Caki2 (cell line): ENCODE data around the gene CFAP97D2. TPM values are rescaled to one million over a fixed set of nuclear protein-coding genes. Genes with fewer than 3 reads are reported as not detected.

ENCODE experiments used
- DNase-seq: peaks from one replicate; pipeline ENCODE4 v3.0.0-alpha.2; 2015; ENCODE audit warnings: low read depth
- in situ Hi-C: cut with HindIII; loops from 2 replicates; pipeline ENCODE4 v1.10.0; 2016; ENCODE audit warnings: low sequenced_read_pairs, low pct_unique_long_range_greater_than_20kb, mixed read lengths
- total RNA-seq: library from RNA; depleted of rRNA; stranded (reverse); fragments of >200 nt; shearing (Covaris generic); gene quantifications from 2 replicates; pipeline ENCODE4 v1.2.3, GENCODE V29; 2014; ENCODE audit warnings: low replicate concordance

CFAP97D2 gene
- total RNA-seq, 1 experiment from 2014 or later, result not detected

DNA sequence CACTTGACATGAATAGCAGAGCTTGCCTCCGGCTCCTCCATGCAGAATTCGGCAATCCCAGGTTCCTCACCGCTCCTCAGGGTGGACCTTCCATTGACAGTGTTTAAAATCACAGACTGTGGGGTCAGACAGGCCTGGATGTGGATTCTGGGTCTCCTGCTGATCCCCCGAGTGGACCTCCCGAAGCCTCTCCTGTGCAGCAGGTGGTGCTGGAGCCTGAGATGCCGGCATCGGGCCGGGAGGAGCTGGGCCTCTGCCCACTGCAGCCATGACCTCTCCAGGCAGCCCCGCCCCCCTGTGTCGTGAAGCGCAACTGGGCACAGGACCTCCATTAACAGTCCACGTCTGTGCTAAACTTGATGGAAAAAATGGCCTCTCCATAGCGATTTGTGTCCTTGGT, 45.1 kb downstream of the CFAP97D2 start:
- in situ Hi-C loops, result no loop called here
- DNase-seq, result no peak

DNA sequence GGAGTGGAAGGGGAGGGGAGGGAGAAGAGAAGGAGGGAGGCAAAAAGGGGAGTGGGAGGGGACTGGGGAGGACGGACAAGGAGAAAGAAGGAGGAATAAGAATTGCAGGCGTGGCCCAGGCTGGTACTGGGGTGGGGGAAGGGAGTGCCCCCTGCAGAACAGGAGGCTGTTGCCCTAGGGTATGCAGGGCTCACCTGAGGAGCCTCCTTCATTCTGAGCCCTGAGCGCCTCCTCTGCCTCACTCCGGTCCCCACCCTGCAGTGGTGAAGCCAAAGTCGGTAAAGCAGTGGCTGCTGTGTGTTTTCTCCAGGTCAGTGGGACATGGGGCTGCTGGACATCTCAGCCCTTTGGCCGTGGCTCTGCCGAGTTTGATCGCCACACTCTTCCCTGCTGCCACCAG, 46.6 kb downstream of the CFAP97D2 start:
- no peak for DNase-seq
- in situ Hi-C loops, result no loop called here

DNA sequence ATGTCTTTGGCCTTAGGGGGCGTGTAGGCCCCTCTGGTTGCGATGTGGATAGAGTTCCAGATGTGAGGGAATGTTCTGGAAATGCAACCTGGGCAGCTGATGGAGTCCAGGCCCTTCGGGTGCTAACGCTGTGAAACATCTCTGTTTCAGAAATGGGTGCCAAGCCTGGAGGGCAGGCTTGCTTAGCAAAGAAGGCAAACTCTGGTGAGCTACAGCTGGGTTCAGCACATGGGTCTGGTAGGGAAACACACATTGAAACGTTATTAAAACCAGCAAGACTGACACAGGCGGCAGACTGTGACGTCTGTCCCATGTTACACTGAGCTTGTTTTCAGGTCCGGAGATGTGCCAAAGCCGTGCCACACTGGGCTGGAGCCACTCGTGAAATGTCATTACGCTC, 47.0 kb downstream of the CFAP97D2 start:
- DNase-seq, result no peak
- in situ Hi-C loops, result no loop called here

DNA sequence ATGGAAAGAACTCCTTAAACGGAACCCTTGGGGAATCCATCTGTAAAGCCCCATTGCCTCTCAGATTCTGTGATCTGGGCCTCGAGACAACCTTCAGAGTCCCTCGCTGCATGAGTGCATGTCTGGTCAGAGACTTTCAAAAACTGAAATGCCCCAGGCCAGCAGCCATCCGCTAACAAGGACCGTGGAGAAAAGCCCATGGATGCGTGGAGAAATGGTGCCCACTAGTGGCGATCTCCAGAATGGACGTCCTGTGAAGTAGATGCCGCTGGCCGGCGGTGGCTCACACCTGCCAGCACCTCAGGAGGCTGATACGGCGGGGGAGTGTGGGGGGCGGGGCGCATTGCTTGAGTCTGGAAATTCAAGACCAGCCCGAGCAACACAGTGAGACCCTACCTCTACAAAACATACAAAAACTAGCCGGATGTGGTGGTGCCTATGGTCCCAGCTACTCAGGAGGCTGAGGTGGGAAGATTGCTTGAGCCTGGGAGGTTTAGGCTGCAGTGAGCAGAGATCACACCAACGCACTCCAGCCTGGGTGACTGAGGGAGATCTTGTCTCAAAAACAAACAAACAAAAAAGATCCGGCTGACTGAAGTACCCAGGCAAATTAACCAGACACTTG, 47.8 kb downstream of the CFAP97D2 start:
- DNase-seq, result peak; percentile 53
- in situ Hi-C loops, result no loop called here

DNA sequence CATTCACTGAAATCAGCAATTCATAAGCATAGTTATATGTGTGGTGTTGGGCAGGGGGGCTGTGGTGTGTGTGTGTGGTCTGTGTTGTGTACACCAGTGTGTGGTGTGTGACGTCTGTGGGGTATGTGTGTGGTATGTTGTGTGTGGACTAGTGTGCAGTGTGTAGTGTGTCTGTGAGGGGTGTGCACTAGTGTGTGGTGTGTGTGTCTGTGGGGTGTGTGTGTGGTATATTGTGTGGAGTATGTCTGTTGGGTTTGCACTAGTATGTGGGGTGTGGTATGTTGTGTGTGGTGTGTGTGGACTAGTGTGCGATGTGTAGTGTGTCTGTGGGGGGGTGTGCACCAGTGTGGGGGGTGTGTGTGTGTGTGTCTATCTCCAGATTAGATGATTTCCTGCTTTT, 48.5 kb downstream of the CFAP97D2 start:
- in situ Hi-C loops, result no loop called here
- DNase-seq, result no peak

DNA sequence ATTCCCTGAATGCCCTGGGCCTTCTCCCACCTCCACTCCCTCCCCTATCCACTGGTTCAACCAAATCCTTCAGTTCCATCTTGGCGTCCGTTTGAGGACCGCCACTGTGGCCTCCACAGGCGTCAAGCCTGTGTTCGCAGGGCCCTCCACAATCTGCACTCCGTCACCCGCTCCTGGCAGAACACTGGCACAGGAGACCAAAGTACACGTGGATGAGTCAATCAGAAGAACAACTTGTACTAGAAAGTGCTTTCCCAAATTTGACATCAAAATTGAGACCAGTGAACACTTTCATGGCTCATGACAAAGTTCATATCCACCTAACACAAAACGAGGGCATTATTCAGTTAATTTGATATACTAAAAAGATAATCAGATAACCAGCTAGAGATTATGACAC, 49.1 kb downstream of the CFAP97D2 start:
- in situ Hi-C loops, result no loop called here
- DNase-seq, result no peak

DNA sequence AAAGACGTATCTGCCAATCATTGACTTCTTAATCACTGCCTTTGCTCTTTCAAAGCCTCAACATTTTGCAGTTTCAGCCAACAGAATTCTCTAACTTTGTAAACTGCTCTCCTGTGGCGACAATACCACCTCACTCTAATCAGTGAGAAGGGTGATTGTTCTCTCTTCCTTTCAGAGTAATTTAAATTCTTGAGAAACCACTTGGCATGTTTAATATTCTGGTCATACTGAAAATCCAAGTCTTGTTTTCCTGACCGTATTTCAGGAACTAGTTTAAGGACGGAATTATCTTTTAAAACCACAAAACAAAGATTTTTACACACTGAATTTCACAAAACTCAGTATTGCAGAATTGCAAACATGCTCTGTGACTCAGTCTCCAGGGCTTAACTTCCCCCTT, 50.4 kb downstream of the CFAP97D2 start:
- in situ Hi-C loops, result no loop called here
- no peak for DNase-seq

DNA sequence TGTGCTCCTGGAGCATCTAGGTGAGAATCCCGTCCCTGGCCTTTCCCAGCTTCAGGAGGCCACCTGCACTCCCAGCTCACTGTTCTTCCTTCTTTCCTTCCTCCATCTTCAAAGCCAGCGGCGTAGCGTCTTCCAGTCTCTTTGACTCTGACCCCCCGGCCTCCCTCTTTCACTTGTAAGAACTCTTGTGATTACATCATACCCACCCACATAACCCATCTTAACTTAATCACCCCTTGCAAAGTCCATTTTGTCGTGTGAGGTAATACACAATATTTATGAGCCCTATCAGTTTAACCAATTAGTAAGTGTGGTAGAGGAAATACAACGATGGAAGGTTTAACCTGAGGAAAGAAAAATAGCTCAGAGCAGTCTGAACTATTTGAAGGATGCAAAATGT, 51.1 kb downstream of the CFAP97D2 start:
- no peak for DNase-seq
- in situ Hi-C loops, result no loop called here

DNA sequence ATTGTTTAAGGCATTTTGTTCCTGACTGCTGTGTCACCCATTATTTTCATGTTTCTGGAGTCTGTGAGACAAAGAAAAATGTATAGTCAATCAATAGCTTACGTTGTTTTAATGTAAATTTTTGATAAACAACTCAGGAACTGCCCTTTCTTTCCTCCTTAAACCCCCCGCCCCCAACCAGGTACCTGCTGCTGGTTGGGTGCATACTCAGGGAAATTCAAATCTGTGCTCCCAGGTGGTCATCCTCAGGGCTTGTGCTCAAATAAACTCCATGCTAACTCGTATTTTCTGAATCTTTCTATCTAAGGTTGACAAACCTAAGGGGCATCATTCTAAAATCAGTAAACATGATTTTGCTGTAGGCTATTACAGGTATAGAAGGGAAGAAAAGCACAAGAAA, 51.5 kb downstream of the CFAP97D2 start:
- in situ Hi-C loops, result no loop called here
- no peak for DNase-seq

DNA sequence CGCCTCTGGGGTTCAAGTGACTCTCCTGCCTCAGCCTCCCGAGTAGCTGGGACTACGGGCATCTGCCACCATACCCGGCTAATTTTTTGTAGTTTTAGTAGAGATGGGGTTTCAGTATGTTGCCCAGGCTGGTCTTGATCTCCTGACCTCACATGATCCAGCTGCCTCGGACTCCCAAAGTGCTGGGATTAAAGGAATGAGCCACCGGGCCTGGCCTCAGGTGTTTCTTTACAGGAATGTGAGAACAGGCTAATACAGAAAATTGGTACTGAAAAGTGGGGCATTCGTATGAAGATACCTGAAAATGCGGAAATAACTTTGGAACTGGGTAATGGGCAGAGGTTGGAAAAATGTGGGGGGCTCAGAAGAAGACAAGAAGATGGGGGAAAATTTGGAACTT, 52.8 kb downstream of the CFAP97D2 start:
- in situ Hi-C loops, result no loop called here
- DNase-seq, result no peak

DNA sequence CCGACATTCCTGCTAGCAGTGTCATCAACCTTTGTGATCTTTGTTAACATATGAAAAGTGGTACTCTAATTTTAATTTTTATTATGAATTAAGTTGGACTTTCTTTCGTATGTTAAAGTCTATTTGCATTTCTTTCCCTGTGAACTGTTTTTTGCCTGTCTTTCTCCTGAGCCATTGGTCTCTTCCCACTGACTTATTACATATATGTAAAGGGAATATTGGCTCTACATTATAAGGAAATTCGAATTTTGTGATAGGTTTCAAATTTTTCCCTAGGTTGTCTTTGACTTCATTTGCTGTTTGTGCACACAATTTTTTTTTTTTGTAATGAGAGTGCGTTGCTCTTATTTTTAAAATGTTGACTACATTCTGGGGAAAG, 55.2 kb downstream of the CFAP97D2 start:
- DNase-seq, result no peak
- in situ Hi-C loops, result no loop called here

DNA sequence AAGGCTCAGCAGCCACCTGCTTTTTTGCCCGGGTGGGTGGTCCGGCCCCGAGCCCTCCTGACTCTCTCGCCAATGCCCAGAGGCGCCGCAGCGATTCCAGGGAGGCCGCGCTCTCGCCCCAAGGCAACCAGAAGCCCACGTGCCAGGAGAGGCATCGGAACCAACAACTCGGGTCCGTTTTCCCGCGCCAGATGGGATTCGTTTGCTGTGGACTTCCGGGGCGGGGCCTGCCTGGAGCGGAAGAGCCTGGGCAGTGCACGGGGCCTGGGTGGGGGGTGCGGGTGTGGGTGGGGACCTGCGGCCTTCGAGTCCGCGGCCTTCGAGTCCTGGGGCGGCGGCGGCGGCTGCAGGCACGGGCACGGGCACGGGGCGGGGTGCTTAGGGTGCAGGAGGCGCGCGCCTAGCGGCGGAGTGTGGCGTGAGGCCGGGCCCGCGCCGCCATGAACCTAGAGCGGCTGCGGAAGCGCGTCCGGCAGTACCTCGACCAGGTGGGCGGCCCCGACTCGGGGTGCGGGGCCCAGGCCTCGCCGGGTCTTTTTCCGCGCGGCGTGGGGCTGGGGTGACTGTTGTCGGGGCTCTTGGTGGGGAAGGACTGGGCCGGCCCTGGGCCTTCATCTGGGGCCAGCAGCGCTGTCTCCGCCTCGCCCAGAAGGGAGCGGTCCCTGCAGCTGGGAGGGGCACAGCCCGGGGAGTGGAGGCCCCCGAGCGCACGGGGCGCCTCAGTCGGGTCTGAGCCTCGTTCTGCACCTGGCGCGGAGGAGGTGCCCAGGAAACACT, 55.8 kb downstream of the CFAP97D2 start, which contains the start of gene CDC16:
TSS of gene CDC16 (plus strand) at position 253 of the 777 bp plus-strand sequence. CDS start at position 441, 188 bp downstream.
- in situ Hi-C loops, result no loop called here
- peak; percentile 73 for DNase-seq

DNA sequence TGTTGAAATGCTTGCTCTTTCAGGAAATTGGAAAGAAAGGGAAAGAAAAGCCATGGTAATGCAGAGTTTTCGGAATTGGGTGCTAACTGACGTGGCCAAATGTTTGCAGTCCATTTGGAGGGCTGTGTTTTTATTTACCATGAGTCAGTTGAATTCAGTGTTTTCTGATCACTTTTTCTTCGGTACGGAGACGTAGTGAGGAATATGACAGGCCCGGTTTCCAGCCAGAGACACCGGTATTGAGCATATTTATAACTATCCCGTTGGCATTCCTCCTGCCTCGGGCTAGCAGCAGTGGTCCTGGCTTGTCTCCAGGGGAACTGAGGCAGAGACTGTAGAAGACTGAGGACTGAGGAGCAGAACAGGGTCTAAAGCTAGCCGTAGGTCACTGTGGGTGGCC, 56.6 kb downstream of the CFAP97D2 start:
- no peak for DNase-seq
- in situ Hi-C loops, result no loop called here

DNA sequence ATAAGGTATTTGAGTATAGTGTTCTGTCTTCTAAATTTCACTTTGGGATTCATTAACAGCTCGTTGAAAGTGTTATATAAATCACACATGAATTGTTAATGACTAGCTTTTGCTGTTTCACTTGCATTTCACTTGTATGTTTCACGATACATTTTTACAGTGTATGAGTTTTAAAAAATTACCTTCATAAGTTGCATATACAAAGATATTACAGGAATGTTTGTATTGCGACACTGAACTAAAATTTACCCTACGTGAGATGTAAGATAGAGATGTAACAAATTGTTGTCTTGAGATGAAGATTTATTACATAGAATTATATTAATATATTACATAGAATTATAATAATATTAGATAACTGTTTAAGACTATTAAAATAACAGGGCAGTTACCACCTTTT, 57.2 kb downstream of the CFAP97D2 start:
- DNase-seq, result no peak
- in situ Hi-C loops, result no loop called here

DNA sequence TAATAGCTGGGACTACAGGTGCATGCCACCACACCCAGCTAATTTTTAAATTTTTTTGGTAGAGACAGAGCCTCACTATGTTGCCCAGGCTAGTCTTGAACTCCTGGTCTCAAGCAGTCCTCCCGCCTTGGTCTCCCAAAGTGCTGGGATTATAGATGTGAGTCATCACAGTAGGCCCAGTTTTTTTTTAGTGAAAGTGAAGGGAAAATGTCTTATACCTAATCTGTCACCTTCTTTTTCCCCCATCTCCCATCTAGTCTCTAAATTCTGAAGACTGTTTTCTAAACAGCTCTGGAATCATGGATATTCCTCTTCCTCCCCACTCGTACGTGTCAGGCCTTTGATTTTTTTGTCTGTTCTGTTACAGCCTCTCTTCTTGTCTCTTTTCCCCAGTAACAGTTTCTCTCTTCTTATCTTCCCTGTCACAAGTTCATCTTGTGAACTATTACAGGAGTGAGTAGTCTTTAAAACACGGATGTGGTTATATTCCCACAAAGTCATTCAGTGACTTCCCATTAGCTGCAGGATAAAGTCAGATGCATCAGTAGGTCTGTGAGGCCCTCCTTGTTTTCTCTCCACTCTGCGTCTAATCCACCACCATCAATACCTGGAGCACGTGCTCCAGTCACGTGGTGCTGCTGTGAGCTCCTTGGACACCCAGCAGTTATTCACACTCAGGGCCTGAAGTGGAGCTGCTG, 58.5 kb downstream of the CFAP97D2 start:
- in situ Hi-C loops, result no loop called here
- DNase-seq, result no peak

DNA sequence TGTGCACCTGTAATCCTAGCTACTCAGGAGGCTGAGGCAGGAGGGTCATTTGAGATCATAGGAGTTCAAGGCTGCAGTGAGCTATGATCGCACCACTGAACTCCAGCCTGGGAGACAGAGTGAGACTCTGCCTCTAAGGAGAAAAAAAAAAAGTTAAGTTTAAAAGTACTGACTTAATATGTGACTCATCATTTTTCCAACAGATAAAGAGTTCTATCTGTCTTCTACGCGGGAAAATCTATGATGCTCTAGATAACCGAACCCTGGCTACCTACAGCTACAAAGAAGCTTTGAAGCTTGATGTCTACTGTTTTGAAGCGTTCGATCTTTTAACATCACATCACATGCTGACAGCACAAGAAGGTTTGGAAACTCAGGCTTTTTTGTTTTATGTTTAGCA, 62.9 kb downstream of the CFAP97D2 start:
- in situ Hi-C loops, result no loop called here

DNA sequence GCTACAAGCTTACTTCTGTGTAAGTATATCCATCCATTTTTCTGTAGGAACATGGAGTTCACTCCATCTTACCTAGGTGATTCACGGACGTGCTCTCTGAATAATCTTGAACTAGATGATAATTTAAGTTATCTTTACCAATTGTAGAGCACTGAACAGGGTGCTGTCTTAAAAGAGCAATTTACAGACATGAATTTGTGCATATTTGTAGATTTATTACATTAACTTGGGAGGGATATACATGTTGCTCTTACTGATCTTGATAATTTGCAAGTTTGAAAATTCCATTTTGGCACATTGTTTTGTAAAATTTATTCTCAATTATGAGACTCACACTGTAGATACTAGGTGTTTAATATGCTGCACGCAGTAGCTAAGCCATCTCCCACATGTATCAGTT, 64.9 kb downstream of the CFAP97D2 start:
- no peak for DNase-seq
- in situ Hi-C loops, result no loop called here

More for the DNA sequence above, 62.9 kb downstream of the CFAP97D2 start:
- DNase-seq, result peak; percentile 24

DNA sequence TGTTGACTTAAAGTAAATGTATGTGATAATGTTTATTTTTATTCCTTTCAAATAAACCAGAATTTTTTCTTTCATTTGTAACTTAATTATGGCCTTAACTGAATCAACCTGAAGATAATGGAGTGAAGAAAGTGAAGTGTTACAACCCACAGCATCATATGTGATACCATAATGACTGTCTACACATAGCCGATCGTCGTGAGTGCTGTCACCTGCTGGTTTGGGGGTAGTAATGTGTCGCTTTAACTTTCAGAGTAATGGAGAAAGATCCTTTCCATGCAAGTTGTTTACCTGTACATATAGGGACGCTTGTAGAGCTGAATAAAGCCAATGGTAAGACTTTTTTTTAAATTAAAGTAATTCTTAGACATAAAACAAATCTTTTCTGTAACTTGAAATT, 65.6 kb downstream of the CFAP97D2 start:
- no peak for DNase-seq

DNA sequence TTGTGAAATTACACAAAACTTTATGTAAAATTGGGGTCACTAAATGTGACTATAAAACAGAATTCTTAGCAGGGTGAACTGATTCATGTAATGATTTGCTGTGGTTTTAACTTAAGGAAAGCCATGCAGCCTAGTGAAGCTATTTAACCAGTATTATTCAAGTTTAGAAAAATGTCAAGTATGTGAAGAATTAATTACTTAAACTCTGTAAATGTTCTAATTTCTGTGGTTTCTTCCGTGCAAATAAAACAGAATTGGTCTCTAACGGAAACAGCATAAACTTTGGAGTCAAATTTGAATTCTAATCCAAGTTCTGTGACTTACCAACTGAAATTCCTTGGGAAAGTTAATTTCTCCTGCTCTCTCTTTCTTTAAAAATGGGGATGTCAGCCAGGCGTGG, 69.0 kb downstream of the CFAP97D2 start:
- in situ Hi-C loops, result no loop called here
- DNase-seq, result peak; percentile 28

More for the DNA sequence above, 65.6 kb downstream of the CFAP97D2 start:
- in situ Hi-C loops, result no loop called here
